Mucosa of stomach (tissue), 1 donor: ENCODE results near the gene EFHD1.
"Not testable (repeated sequence)": the region's sequence is repeated elsewhere in the genome, so short reads cannot be mapped to it uniquely, and the experiment has no call there.

Source experiments
- H3K27me3 ChIP-seq: one replicate; pipeline ENCODE4 v1.7.0; 2013; ENCODE audit warnings: mild to moderate bottlenecking, low read length; ENCODE audit not compliant: control insufficient read depth, insufficient read depth
- H3K36me3 ChIP-seq: one replicate; pipeline ENCODE4 v1.7.0; 2013; ENCODE audit warnings: low read length; ENCODE audit not compliant: control insufficient read depth, insufficient read depth
- H3K4me1 ChIP-seq: one replicate; pipeline ENCODE4 v1.7.0; 2013; ENCODE audit warnings: mild to moderate bottlenecking, low read length; ENCODE audit not compliant: control insufficient read depth, insufficient read depth
- H3K4me3 ChIP-seq: one replicate; pipeline ENCODE4 v1.7.0; 2013; ENCODE audit warnings: low read length
- H3K9ac ChIP-seq: one replicate; pipeline ENCODE4 v1.7.0; 2013; ENCODE audit warnings: mild to moderate bottlenecking, low read length, moderate library complexity
- H3K9me3 ChIP-seq: one replicate; pipeline ENCODE4 v1.7.0; 2013; ENCODE audit warnings: mild to moderate bottlenecking, low read length, moderate library complexity; ENCODE audit not compliant: control insufficient read depth
- donor health status: Pancreatic carcinoma.

EFHD1 gene

DNA sequence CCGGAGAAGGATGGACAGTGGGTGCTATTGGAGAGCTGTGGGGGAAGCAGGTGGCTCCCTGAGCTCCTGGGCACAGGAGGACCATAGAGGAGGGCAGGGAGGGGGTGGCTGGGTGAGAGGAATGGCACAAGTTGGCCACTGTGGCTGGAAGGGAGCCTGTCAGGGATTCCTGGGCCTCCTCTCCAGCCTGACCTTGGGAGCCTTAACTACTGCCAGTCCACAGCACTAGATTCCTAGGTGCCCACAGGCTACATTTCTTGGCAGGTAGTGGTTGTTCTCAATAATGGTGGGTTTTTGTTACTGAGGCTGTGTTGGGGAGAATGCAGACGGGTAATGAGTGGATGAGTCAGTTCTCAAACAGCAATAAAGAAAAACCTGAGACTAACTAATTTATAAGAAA is 26.0 kb downstream of the EFHD1 start:
- Histone ChIP-seq H3K27me3 (no peaks in the 10 kb centered on the region), H3K4me3 (no peak overlapping the region), H3K9me3 (no peaks in the 10 kb centered on the region), H3K4me1 (no peaks in the 10 kb centered on the region), H3K36me3 (no peaks in the 10 kb centered on the region), H3K9ac (no peak overlapping the region)

DNA sequence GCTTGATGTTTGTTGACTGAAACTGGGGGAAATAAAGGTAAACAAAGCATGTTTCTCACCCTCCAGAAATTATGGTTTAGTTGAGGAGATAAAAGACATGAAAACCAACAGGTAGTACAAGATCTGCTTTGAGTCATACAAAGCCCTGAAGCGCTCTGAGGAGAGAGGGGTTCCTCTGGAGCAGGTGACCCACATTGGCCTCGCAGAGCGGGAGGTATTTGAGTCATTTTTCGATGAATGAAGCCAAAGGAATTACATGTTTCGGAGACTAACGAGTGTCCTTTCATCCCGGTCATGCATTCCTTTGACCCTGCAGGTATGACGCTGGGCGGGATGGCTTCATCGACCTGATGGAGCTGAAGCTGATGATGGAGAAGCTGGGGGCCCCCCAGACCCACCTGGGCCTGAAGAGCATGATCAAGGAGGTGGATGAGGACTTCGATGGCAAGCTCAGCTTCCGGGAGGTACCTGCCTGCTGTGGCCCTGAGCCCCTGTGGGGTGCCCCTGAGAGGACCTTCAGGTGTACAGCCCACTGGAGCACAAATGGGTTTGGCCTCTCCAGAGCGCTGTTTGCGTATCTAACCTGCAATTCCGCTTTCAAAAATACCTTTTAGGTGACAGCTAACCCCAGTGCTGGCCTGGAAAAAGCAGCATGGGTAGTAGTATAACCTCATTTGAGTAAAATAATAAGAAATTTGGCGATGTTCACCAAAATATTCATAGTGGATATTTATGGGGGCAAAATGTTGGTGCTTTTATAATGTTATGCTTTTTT is 29.3 kb downstream of the EFHD1 start:
- Histone ChIP-seq H3K4me3 (no peak overlapping the region), H3K9ac (no peak overlapping the region), H3K36me3 (no peaks in the 10 kb centered on the region), H3K27me3 (no peaks in the 10 kb centered on the region), H3K4me1 (no peaks in the 10 kb centered on the region), H3K9me3 (no peaks in the 10 kb centered on the region)

DNA sequence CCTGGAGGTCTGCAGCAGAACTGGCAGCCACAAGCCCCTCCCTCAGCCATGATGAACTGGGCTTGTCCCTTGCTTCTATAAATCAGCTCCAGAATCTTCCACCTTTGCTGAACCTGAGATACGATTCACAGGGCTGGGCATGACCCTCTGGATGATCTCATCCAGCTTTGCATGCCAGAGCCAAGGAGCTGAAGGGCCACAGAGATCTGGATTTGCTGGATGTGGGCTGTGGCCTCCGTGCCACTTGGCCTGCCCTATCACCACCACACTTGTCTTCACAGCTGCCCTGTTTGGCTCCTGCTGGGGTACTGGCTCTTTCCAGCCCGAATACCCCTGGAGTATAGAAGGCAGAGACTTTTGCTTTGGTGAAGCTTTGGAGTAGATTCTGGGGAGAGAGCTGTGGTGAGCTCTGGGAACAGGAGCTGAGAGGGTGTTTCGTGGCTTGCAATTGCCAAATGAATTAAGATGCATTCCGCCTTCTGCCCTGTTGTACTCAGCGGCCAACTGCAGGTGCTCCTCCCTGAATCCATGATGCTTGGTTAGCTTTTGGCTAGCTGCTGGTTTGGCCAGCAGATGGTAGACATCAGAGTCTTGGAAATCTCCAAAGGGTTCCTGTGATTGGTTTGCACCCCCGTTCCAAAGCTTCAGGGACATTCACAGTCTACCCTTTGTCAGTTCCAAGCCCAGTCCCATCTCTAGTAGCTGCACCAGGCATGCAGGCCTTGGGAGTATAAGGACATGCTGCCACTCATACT is 32.8 kb downstream of the EFHD1 start:
- no peak overlapping the region for H3K4me3 ChIP-seq
- no peak overlapping the region for H3K9ac ChIP-seq
- H3K9me3 ChIP-seq: no peaks in the 10 kb centered on the region
- no peaks in the 10 kb centered on the region for H3K4me1 ChIP-seq
- H3K36me3 ChIP-seq: no peaks in the 10 kb centered on the region
- no peaks in the 10 kb centered on the region for H3K27me3 ChIP-seq

DNA sequence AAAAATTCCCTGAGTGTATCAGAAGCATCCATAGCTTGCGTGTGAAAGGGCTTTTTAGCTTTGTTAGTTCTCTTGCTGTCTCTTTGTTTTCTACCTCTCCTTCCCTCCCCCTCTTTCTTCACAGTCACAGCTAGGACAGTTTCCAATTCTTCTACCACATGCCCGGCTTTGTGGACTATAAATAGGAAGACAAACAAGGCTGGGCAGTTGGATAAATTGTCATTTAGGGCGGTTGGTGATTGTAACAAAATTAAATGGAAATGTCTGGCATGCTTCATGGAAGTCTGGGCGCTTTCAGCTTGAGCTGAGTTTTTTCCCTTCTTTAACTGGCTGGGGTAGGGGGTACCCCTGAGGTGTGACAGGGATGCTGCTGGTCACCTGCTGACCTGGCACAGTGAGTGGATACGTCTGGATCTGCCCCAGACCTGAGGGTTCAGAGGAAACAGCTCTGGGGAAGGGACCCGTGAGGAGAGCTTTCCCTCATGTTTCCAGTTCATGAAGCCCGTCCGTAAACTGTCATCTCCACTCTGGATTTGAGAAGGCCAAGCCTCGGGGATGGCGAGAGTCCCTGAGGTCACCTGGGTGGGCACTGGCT is 34.7 kb downstream of the EFHD1 start:
- Histone ChIP-seq H3K36me3 (no peaks in the 10 kb centered on the region), H3K27me3 (no peaks in the 10 kb centered on the region), H3K9ac (no peak overlapping the region), H3K4me1 (no peaks in the 10 kb centered on the region), H3K4me3 (no peak overlapping the region), H3K9me3 (no peaks in the 10 kb centered on the region)

DNA sequence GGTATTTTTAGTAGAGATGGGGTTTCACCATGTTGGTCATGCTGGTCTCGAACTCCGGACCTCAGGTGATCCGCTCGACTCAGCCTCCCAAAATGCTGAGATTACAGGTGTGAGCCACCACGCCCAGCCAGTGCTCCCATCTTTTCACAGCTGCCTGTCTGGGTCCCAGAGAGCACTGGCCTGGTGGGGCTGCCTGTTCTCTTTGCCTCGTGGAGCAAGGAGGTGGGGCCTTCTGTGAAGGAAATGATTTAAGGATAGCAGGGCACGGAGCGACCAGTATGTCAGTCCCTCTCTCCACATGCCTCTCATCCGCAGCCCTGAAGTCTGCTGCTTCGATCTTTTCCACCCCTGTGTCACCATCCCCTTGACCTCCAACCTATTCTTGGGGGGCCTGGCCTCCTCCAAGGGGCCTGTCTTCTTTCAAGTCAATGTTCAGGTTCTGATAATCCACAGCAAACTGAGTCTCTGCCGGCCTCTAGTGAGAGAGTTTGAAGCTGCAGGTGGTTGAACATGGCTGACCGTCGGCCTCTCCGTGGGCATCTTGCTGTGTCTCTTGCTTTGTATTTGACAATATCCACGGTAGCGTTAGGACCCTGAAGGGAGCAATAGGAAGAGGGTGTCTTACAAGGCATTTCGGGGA is 35.5 kb downstream of the EFHD1 start:
- Histone ChIP-seq H3K27me3 (no peaks in the 10 kb centered on the region), H3K9ac (no peak overlapping the region), H3K4me3 (no peak overlapping the region), H3K4me1 (no peaks in the 10 kb centered on the region), H3K9me3 (no peaks in the 10 kb centered on the region), H3K36me3 (no peaks in the 10 kb centered on the region)

DNA sequence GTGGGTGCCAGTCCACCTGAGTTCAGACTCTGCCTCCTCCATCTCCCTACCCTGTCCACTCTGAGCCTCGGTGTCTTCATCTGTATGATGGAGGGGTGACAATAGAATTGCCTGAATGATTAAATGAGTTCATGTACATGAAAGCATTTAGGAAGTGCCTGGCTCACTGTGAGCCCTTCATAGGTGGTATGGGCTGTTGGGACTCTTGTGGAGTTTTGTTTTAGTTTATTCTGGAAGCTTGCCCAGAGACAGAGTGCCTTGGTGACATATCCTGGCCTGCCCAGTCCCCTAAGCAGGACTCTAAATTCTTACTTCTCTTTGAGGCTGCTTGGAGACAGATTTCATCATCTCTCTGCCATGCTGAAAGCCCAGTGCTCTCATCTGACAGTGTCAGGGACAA is 39.2 kb downstream of the EFHD1 start:
- Histone ChIP-seq H3K36me3 (no peaks in the 10 kb centered on the region), H3K4me3 (no peak overlapping the region), H3K4me1 (no peaks in the 10 kb centered on the region), H3K9ac (no peak overlapping the region), H3K27me3 (no peaks in the 10 kb centered on the region), H3K9me3 (no peaks in the 10 kb centered on the region)

DNA sequence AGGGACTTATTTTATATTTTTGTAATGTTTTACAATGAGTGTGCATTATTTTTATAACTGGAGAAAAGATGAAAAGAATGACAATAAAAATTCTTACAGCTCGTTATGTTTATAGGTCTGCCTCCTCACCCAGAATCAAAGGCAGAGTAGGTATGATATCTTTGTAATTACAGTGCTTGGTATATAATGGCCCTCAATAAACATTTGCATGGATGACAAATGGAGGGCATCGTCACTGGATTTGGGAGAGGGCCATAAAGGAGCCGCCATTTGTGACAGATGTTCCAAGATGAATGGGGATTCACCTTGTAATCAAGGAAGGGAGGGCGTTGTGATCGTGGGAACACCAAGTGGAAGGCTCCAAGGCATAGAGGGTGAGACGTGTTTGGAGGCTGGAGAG is 41.1 kb downstream of the EFHD1 start:
- H3K27me3 ChIP-seq: no peaks in the 10 kb centered on the region
- H3K9me3 ChIP-seq: no peaks in the 10 kb centered on the region
- no peaks in the 10 kb centered on the region for H3K4me1 ChIP-seq
- no peaks in the 10 kb centered on the region for H3K36me3 ChIP-seq
- no peak overlapping the region for H3K9ac ChIP-seq
- no peak overlapping the region for H3K4me3 ChIP-seq

DNA sequence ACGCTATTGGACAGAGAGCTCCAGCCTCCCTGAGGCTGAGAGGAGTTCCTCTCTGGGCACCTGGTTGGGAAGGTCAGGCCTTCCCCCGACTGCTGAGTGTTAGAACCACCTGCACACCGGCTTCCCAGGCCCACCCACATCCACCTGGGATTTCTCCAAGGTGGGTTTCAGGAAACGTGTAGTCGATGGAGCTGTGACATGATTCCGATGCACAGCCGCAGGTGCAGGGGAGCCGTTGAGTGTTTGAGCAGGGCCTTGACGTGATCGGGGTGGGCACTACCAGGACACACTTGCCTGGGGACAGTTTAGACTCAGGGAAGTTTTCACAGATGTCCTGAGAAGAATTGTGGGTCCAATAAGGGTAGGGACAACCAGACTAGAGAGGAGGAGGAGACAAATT is 42.0 kb downstream of the EFHD1 start:
- H3K9ac ChIP-seq: no peak overlapping the region
- no peaks in the 10 kb centered on the region for H3K36me3 ChIP-seq
- no peak overlapping the region for H3K4me3 ChIP-seq
- no peaks in the 10 kb centered on the region for H3K27me3 ChIP-seq
- no peaks in the 10 kb centered on the region for H3K4me1 ChIP-seq
- no peaks in the 10 kb centered on the region for H3K9me3 ChIP-seq

DNA sequence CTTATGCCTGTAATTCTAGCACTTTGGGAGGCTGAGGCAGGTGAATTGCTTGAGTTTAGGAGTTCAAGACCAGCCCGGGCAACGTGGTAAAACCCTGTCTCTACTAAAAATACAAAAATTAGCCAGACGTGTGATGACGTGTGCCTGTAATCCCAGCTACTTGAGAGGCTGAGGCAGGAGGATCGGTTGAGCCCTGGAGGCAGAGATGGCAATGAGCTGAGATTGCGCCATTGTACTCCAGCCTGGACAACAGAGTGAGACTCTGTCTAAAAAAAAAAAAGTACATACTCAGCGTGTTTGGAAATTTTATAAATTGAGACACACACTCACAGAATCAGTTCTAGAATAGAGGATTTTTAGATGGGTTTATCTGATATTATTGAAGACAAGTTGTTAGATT is 46.6 kb downstream of the EFHD1 start:
- no peaks in the 10 kb centered on the region for H3K36me3 ChIP-seq
- no peaks in the 10 kb centered on the region for H3K9me3 ChIP-seq
- no peak overlapping the region for H3K4me3 ChIP-seq
- peaks cover 9% of the 10 kb centered on the region for H3K27me3 ChIP-seq
- no peak overlapping the region for H3K9ac ChIP-seq
- no peaks in the 10 kb centered on the region for H3K4me1 ChIP-seq

DNA sequence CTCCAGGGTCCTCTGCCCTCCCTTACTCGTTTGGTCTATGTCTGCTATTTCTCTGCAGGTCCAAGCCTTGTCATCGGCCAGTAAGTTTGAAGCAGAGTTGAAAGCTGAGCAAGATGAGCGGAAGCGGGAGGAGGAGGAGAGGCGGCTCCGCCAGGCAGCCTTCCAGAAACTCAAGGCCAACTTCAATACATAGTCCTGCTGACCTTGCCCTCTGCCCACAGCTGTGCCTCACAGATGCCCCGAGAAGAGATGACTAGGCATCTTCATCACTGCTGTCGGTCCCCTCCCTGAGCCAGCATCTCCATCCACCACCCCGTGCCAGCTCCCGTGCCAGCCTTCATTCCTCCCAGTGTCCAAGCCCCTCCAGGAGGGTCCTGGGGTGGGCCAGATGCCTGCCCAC is 48.1 kb downstream of the EFHD1 start:
- peaks cover 9% of the 10 kb centered on the region for H3K27me3 ChIP-seq
- no peaks in the 10 kb centered on the region for H3K9me3 ChIP-seq
- no peaks in the 10 kb centered on the region for H3K4me1 ChIP-seq
- H3K36me3 ChIP-seq: no peaks in the 10 kb centered on the region
- no peak overlapping the region for H3K4me3 ChIP-seq
- no peak overlapping the region for H3K9ac ChIP-seq

DNA sequence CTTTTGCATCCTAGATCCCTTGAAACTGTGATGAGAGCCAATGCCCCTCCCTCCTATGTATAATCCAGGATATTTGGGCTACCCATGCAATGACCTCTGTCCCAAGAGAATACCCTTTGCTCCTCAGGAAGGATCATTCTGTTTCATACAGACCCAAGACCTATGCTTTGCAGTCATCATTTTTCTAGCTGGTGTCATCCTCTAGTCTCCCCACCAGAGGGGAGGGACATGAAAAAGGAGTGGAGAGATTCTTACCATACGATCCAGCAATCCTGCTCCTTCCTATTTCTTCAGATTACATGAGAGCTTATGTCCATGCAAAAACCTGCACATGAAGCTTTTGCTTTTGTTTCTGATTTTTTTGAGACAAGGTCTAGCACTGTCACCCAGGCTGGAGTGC is 50.0 kb downstream of the EFHD1 start:
- no peak overlapping the region for H3K9ac ChIP-seq
- H3K4me1 ChIP-seq: no peaks in the 10 kb centered on the region
- H3K4me3 ChIP-seq: no peak overlapping the region
- peaks cover 9% of the 10 kb centered on the region for H3K27me3 ChIP-seq
- H3K36me3 ChIP-seq: no peaks in the 10 kb centered on the region
- no peaks in the 10 kb centered on the region for H3K9me3 ChIP-seq

DNA sequence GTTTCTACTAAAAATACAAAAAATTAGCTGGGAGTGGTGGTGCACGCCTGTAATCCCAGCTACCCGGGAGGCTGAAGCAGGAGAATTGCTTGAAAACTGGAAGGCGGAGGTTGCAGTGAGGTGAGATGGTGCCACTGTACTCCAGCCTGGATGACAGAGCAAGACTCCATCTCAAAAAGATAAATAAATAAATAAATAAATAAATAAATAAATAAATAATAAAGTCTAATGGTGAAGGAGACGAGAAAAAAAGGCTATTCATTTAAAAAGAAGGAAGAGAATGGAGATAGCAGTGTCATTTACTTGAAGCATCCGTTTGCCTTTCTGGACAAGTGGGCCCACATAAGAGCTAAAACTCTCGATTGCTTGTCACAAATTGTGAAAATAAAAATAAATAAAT is 52.0 kb downstream of the EFHD1 start:
- not testable (repeated sequence) for H3K9me3 ChIP-seq, H3K4me3 ChIP-seq, H3K4me1 ChIP-seq, H3K36me3 ChIP-seq, H3K27me3 ChIP-seq, H3K9ac ChIP-seq
